ENCODE measurements around the gene EXOC7.
"Not testable (repeated sequence)": the region's sequence is repeated elsewhere in the genome, so short reads cannot be mapped to it uniquely, and the experiment has no call there.

The EXOC7 gene

GRCh38 chr17:76044475-76045007 lies 59.0 kb downstream of the EXOC7 start:
- H3K4me3 Mint-ChIP-seq, H3K27ac Mint-ChIP-seq: not testable (repeated sequence)

DNA sequence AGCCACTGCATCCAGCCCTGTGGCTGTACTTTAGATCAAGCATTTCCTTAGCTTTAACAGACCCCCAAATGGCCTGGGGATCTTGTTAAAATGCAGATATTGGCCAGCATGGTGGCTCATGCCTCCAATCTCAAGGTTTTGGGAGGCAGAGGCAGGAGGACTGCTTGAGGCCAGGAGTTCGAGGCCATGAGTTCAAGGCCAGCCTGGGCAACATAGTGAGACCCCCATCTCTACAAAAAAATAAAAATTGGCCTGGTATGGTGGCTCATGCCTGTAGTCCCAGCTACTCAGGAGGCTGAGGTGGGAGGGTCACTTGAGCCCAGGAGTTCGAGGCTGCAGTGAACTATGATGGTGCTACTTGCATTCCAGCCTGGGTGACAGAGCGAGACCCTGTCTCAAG lies 60.7 kb downstream of the EXOC7 start:
- H3K27me3 Mint-ChIP-seq (ENCODE audit: low read depth); H3K9me3 Mint-ChIP-seq; H3K4me3 Mint-ChIP-seq; H3K27ac Mint-ChIP-seq; H3K4me1 Mint-ChIP-seq (ENCODE audit: low read depth): not testable (repeated sequence)
- H3K36me3 Mint-ChIP-seq (ENCODE audit: low read depth), result peaks cover 47% of the 10 kb centered on the region

More at GRCh38 chr17:76044475-76045007, 59.0 kb downstream of the EXOC7 start:
- not testable (repeated sequence) for H3K9me3 Mint-ChIP-seq; H3K27me3 Mint-ChIP-seq (ENCODE audit: low read depth); H3K4me1 Mint-ChIP-seq (ENCODE audit: low read depth)
- H3K36me3 Mint-ChIP-seq (ENCODE audit: low read depth), result peaks cover 44% of the 10 kb centered on the region

- Mint-ChIP-seq H3K27ac (no peak overlapping the region), H3K4me1 (ENCODE audit: low read depth) (no peaks in the 10 kb centered on the region), H3K27me3 (ENCODE audit: low read depth) (no peaks in the 10 kb centered on the region), H3K9me3 (no peaks in the 10 kb centered on the region), H3K36me3 (ENCODE audit: low read depth) (peaks cover 36% of the 10 kb centered on the region), H3K4me3 (no peak overlapping the region)
Observed at GRCh38 chr17:76040376-76040775, 63.2 kb downstream of the EXOC7 start.

GRCh38 chr17:76039121-76039520 lies 64.5 kb downstream of the EXOC7 start:
- Mint-ChIP-seq H3K27ac (no peak overlapping the region), H3K36me3 (ENCODE audit: low read depth) (peaks cover 32% of the 10 kb centered on the region), H3K4me1 (ENCODE audit: low read depth) (peaks cover 1% of the 10 kb centered on the region), H3K9me3 (no peaks in the 10 kb centered on the region), H3K4me3 (no peak overlapping the region), H3K27me3 (ENCODE audit: low read depth) (no peaks in the 10 kb centered on the region)

GRCh38 chr17:76038050-76038449 lies 65.5 kb downstream of the EXOC7 start:
- Mint-ChIP-seq H3K27me3 (ENCODE audit: low read depth) (no peaks in the 10 kb centered on the region), H3K4me3 (no peak overlapping the region), H3K36me3 (ENCODE audit: low read depth) (peaks cover 22% of the 10 kb centered on the region), H3K4me1 (ENCODE audit: low read depth) (peaks cover 1% of the 10 kb centered on the region), H3K27ac (no peak overlapping the region), H3K9me3 (no peaks in the 10 kb centered on the region)

DNA sequence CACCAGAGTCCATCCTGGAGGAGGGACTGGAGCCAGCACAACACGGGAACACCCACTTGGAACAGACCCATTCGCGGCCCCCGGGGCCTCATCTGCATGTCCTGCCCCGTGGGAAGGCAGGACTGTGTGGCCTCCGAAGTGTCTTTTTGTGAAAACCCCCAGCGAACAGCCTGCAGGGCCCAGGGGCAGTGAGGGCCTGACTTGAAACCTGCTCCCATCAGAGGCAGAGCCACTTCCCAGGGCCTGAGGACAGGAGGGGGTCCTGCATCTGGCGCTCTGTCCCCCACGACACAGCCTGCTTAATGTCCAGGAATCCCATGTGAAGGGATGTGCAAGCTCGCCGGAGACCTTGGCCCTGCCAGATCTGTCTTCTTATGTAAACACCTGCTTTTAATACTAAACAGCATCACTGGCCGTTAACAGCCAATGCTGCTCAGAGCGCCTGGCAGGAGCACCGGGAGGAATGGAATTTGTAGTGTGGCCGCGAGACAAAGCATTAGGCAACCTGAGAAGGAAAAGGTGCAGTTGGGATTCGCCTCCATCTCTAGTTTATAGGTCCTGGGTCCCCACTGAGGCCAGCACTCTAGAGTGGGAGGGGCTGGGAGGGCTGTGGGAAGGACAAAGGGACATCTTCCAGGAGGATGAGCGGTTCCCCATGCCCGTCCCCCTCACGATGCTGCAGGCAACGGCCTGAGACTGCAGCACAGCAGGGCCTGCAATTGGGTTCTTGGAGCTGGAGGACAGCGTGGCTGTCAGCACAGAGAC lies 66.9 kb downstream of the EXOC7 start:
- peaks cover 1% of the 10 kb centered on the region for H3K4me1 Mint-ChIP-seq (ENCODE audit: low read depth)
- no peaks in the 10 kb centered on the region for H3K9me3 Mint-ChIP-seq
- no peak overlapping the region for H3K4me3 Mint-ChIP-seq
- H3K36me3 Mint-ChIP-seq (ENCODE audit: low read depth), result peaks cover 20% of the 10 kb centered on the region
- H3K27me3 Mint-ChIP-seq (ENCODE audit: low read depth), result no peaks in the 10 kb centered on the region
- H3K27ac Mint-ChIP-seq, result no peak overlapping the region

- Mint-ChIP-seq H3K4me1 (ENCODE audit: low read depth) (peaks cover 3% of the 10 kb centered on the region), H3K27me3 (ENCODE audit: low read depth) (no peaks in the 10 kb centered on the region), H3K9me3 (no peaks in the 10 kb centered on the region), H3K36me3 (ENCODE audit: low read depth) (peaks cover 20% of the 10 kb centered on the region), H3K4me3 (no peak overlapping the region), H3K27ac (no peak overlapping the region)
Observed at GRCh38 chr17:76034428-76035350, 68.9 kb downstream of the EXOC7 start.

DNA sequence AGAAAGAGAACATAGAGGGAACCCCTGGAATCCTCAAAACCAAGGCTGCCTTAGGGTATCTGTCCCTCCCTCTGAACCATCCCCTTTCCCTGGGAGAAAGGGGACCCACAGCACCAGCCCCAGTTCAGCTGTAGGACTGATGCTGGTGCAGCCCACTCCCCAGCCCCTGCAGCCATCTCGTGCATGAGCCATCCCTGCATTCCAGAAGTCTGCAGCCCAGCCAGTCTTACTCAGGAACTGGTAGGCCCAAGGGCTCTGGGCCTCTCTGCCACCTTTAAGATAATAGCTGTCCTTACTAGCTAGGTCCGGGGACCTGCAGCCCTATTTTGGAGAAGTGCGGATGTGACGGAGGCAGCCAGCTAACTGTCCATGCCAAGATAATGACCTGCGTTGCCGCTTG lies 70.4 kb downstream of the EXOC7 start:
- Mint-ChIP-seq H3K4me1 (ENCODE audit: low read depth) (peaks cover 9% of the 10 kb centered on the region), H3K27me3 (ENCODE audit: low read depth) (no peaks in the 10 kb centered on the region), H3K4me3 (no peak overlapping the region), H3K27ac (no peak overlapping the region), H3K9me3 (no peaks in the 10 kb centered on the region), H3K36me3 (ENCODE audit: low read depth) (peaks cover 4% of the 10 kb centered on the region)

DNA sequence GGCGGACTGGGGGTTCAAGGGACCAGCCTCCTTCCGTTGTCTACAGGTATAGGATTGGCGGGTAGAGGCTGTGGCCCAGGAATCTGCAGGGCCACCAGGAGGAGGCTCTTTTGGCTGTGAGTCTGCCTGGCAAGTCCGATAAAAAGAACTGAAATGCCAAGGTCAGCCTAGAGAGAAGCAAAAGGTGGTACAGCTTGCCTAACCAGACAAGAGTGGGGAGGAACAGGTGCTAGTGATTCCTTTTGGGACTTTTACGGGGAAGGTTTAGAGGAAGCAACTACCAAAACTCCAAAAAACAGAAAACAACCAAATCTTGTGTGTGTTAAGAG lies 70.8 kb downstream of the EXOC7 start:
- no peak overlapping the region for H3K27ac Mint-ChIP-seq
- H3K36me3 Mint-ChIP-seq (ENCODE audit: low read depth), result peaks cover 2% of the 10 kb centered on the region
- H3K4me3 Mint-ChIP-seq, result no peak overlapping the region
- H3K27me3 Mint-ChIP-seq (ENCODE audit: low read depth), result no peaks in the 10 kb centered on the region
- H3K4me1 Mint-ChIP-seq (ENCODE audit: low read depth), result peaks cover 9% of the 10 kb centered on the region
- no peaks in the 10 kb centered on the region for H3K9me3 Mint-ChIP-seq

DNA sequence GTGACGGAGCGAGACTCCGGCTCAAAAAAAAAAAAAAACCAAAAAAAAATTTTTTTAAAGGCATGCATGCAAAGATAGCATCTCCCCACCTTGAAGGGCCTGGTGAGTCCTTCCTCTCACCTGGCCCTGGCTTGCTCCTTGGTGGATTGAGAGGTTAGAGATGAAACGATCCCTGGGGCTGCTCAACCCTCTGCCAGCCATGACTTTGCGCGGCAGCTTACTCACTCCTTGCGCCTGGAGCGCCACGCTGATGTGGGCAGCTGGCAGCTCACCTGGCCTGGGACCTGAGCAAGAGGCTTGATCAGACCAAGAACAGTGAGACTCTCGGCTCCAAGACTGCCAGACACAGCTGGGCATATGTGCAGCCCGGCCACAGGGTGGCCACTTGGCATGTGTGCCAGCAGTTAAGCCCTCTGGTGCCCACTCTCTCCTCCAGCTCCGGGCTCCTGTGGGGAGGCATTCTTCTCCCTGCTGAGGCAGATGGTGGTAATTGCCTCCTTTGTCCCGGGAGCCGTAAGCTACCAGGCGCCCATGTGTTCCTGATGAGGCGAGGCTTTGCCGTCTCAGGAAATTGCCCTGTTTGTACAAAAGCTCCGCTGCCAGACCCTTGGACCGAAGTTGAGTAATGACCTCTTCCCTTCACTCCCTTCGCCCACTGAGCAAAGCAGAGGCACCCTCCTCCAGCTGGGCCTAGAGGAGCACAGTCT lies 71.4 kb downstream of the EXOC7 start:
- H3K4me3 Mint-ChIP-seq, result no peak overlapping the region
- H3K27ac Mint-ChIP-seq, result no peak overlapping the region
- no peaks in the 10 kb centered on the region for H3K27me3 Mint-ChIP-seq (ENCODE audit: low read depth)
- no peaks in the 10 kb centered on the region for H3K9me3 Mint-ChIP-seq
- peaks cover 9% of the 10 kb centered on the region for H3K4me1 Mint-ChIP-seq (ENCODE audit: low read depth)
- H3K36me3 Mint-ChIP-seq (ENCODE audit: low read depth), result peaks cover 2% of the 10 kb centered on the region

Data from T-helper 1 cell treated with Interleukin-12 subunit alpha and Interleukin-12 subunit beta and Interleukin-4 antibody, amounts not matched to agents 30 μg/mL and 1 μg/mL, for 36 hours (primary cell).